HepG2 (cell line): ENCODE results near the gene ICAM2. TPM values are rescaled to one million over a fixed set of nuclear protein-coding genes. Genes with fewer than 3 reads are reported as not detected.

Experiments
- ATAC-seq: fragments of 200-7000 bp; cut with Tn5 transposase; 3 replicates; pipeline ENCODE4 v1.9.1; 2020; ENCODE audit warnings: mild to moderate bottlenecking, moderate library complexity
- BruUV-seq: library from RNA; stranded (reverse); fragments of 400-500 nt; replicated peaks from 2 replicates; lab custom pipeline; 2021; lab: Mats Ljungman, UMichigan
- CTCF ChIA-PET: fragments of 300-600 bp; formaldehyde crosslinking; extraction: SDS; loops from one replicate; lab custom pipeline; 2021; ENCODE audit warnings: low total read pairs, inconsistent platforms, low intra/inter-chr PET ratio; lab: Yijun Ruan, JAX
- POLR2A ChIA-PET: fragments of 350-600 bp; sonication (Branson Sonifier 250); formaldehyde crosslinking; loops from one replicate; lab custom pipeline; 2020; ENCODE audit warnings: antibody characterized with exemption, inconsistent platforms; lab: Yijun Ruan, JAX
- DNase-seq: peaks from one replicate; pipeline ENCODE4 v3.0.0-alpha.2; 2015; ENCODE audit warnings: low spot score
- FAIRE-seq: peaks from 3 replicates; lab custom pipeline; 2011; peaks lifted over from hg19 to GRCh38; lab: Jason Lieb, UNC
- H2AFZ ChIP-seq: one replicate; pipeline ENCODE4 v1.6.1; 2011; ENCODE audit warnings: low read length, inconsistent platforms
- H3K27ac ChIP-seq: fragments of 300-600 bp; 3 replicates; pipeline ENCODE4 v1.8.0; 2011; ENCODE audit warnings: mixed run types, mild to moderate bottlenecking, mixed read lengths, low read length, inconsistent platforms; ENCODE audit not compliant: insufficient read depth; ENCODE audit errors: extremely low read length
- H3K27me3 ChIP-seq, 2 experiments: fragments of 200-600 bp in 1 of 2; 2 replicates in 1 of 2; 3 replicates in 1 of 2; pipeline versions ENCODE4 v1.6.0 to v1.8.0; 2011; ENCODE audit warnings: low read length in 2 of 2, mild to moderate bottlenecking in 2 of 2, moderate library complexity in 2 of 2, inconsistent platforms in 1 of 2; ENCODE audit not compliant: insufficient read depth in 2 of 2, control insufficient read depth in 1 of 2
- H3K36me3 ChIP-seq, 2 experiments: fragments of 200-600 bp in 1 of 2; replicated peaks in 1 of 2; 2 replicates in 1 of 2; 3 replicates in 1 of 2; pipeline versions ENCODE4 v1.5.1 to v1.8.0; 2011; ENCODE audit warnings: low read length in 2 of 2, inconsistent platforms in 1 of 2; ENCODE audit not compliant: insufficient read depth in 2 of 2, control insufficient read depth in 1 of 2
- H3K4me1 ChIP-seq: 2 replicates; pipeline ENCODE4 v1.5.1; 2012; ENCODE audit warnings: low read length, inconsistent platforms; ENCODE audit not compliant: insufficient read depth
- H3K4me2 ChIP-seq: 2 replicates; pipeline ENCODE4 v1.6.0; 2011; ENCODE audit warnings: low read depth, low read length, inconsistent platforms
- H3K4me3 ChIP-seq, 3 experiments: fragments of 200-600 bp in 1 of 3; sonication (generic), shearing (Covaris generic) in 1 of 3; replicated peaks in 1 of 3; 2 replicates each; pipeline ENCODE4 v1.5.1; 2011 to 2016; ENCODE audit warnings: low read length in 3 of 3, inconsistent platforms in 2 of 3, low read depth in 2 of 3, mild to moderate bottlenecking in 2 of 3, control low read depth in 1 of 3, mixed read lengths in 1 of 3; ENCODE audit not compliant: insufficient read depth in 1 of 3
- H3K79me2 ChIP-seq: one replicate; pipeline ENCODE4 v1.6.1; 2011; ENCODE audit warnings: low read length, inconsistent platforms; ENCODE audit not compliant: insufficient read depth
- H3K9ac ChIP-seq: 2 replicates; pipeline ENCODE4 v1.6.0; 2011; ENCODE audit warnings: mild to moderate bottlenecking, low read depth, low read length, inconsistent platforms; ENCODE audit not compliant: insufficient read depth
- H3K9me3 ChIP-seq: 2 replicates; pipeline ENCODE4 v1.5.1; 2012; ENCODE audit warnings: mild to moderate bottlenecking, low read length
- H4K20me1 ChIP-seq: 2 replicates; pipeline ENCODE4 v1.6.0; 2011; ENCODE audit warnings: inconsistent platforms, mild to moderate bottlenecking, low read length, moderate library complexity; ENCODE audit not compliant: insufficient read depth
- ARNTL ChIP-seq: sonication (generic); formaldehyde crosslinking; IDR thresholded peaks from 2 replicates; pipeline ENCODE4 v1.4.0; 2020; ENCODE audit warnings: mild to moderate bottlenecking, missing genetic modification reagents
- ATF5 ChIP-seq: sonication (generic); formaldehyde crosslinking; IDR thresholded peaks from 2 replicates; pipeline ENCODE4 v1.4.0; 2020; ENCODE audit warnings: mild to moderate bottlenecking, low read depth, missing genetic modification reagents
- MTF2 ChIP-seq: sonication (generic); formaldehyde crosslinking; IDR thresholded peaks from 2 replicates; pipeline ENCODE4 v1.5.0; 2020; ENCODE audit warnings: missing genetic modification reagents, borderline replicate concordance
- NFE2L1 ChIP-seq: sonication (generic); formaldehyde crosslinking; IDR thresholded peaks from 2 replicates; pipeline ENCODE4 v1.4.0; 2020; ENCODE audit warnings: missing genetic modification reagents, mild to moderate bottlenecking, borderline replicate concordance
- SMC3 ChIP-seq: IDR thresholded peaks from 2 replicates; pipeline ENCODE4 v1.6.1; 2011; ENCODE audit warnings: low read length, improper control_type of control experiment
- THAP9 ChIP-seq: sonication (generic); formaldehyde crosslinking; IDR thresholded peaks from 2 replicates; pipeline ENCODE4; 2020; ENCODE audit warnings: missing genetic modification reagents, mild to moderate bottlenecking, borderline replicate concordance
- ZNF367 ChIP-seq: sonication (generic); formaldehyde crosslinking; IDR thresholded peaks from 2 replicates; pipeline ENCODE4 v1.4.0; 2020; ENCODE audit warnings: missing genetic modification reagents, borderline replicate concordance
- ZNF687 ChIP-seq: sonication (generic); formaldehyde crosslinking; IDR thresholded peaks from 2 replicates; pipeline ENCODE4 v1.5.1; 2020; ENCODE audit warnings: mild to moderate bottlenecking, missing genetic modification reagents, moderate library complexity
- ZSCAN12 ChIP-seq: sonication (generic); formaldehyde crosslinking; IDR thresholded peaks from 2 replicates; pipeline ENCODE4 v1.9.0; 2021; ENCODE audit warnings: mild to moderate bottlenecking, missing genetic modification reagents
- ZSCAN25 ChIP-seq: sonication (generic); formaldehyde crosslinking; IDR thresholded peaks from 2 replicates; pipeline ENCODE4 v1.8.0; 2022; ENCODE audit warnings: mild to moderate bottlenecking, missing genetic modification reagents
- WGBS: methylation state at CpG from one replicate; pipeline ENCODE4 v1.1.6; 2017; ENCODE audit warnings: low lambda C conversion rate; 5-methylcytosine and 5-hydroxymethylcytosine counted together
- in situ Hi-C: cut with HindIII; loops from 2 replicates; pipeline ENCODE4 v1.10.0; 2017; ENCODE audit warnings: low pct_unique_long_range_greater_than_20kb; ENCODE audit not compliant: extremely low pct_ligation_motif_present
- intact Hi-C: fragments of 100-400 bp; cut with micrococcal nuclease; formaldehyde crosslinking; loops from one replicate; pipeline ENCODE4 v1.10.0; 2022; ENCODE audit not compliant: unreplicated experiment
- polyA plus RNA-seq, 8 experiments: library from polyadenylated mRNA; depleted of rRNA in 3 of 8; stranded (reverse) in 7 of 8; unstranded in 1 of 8; fragments of >200 nt; fragmentation: Illumina TruSeq in 4 of 8; extraction: Trizol in 4 of 8; gene quantifications; 2 replicates each; pipeline versions ENCODE4 v1.2.1 to v1.2.3, GENCODE V29; 2011 to 2016; ENCODE audit warnings: low read depth in 4 of 8, missing spikeins in 1 of 8, mixed read lengths in 1 of 8; ENCODE audit not compliant: insufficient read depth in 1 of 8
- total RNA-seq, 5 experiments: library from RNA; depleted of rRNA; stranded (reverse); fragments of >200 nt; fragmentation: Illumina TruSeq; extraction: Trizol; gene quantifications; 2 replicates each; pipeline ENCODE4 v1.2.3, GENCODE V29; 2016; ENCODE audit warnings: low read depth in 1 of 5

Gene ICAM2
- total and polyA plus RNA-seq, 2 of the 13 experiments (the other 11 are each of a cell fraction or from before 2014, with no cell fraction given) = 10.9 to 20.8 TPM

DNA sequence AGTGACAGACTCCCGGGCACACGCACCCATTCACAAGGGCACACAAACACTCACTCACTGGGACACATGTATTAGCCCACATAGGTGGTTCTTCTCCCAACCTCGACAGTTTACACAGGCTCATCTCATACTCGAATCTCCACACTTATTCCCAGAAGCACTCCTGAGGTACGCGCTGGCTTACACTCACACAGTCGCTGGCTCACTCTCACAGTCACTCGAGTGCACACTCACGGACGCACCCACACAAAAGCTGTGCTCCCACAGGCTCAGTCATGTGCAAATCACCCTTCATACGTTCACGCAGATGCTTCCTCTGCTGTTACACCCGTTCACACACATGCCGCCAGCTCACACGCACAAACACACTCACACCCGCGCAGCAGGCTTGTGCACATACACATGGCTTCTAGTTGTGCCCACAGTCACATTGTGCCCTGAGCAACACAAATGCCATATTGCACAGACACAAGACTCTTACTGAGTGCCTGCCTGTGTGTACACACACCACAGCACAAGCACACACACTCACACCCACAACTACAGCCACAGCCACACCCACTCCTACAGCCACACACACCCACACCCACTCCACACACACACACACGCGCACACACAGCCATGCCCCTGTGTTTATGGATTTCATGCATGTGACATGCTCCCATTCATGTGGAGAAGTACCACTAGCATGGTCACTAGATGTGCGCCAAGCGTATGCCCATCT is 30.6 kb downstream of the ICAM2 start (continued):
- TF ChIP-seq THAP9 (CRISPR knock-in tag) (peak; percentile 25; the same call in 1 of the 2 replicates), ZNF367 (CRISPR knock-in tag) (no peak), NFE2L1 (0 out of 2 replicates have a peak, but pooled peaks have one; percentile 62), SMC3 (0 out of 2 replicates have a peak, but pooled peaks have one; percentile 0)
- TF ChIP-seq, all 625 proteins: peak for 7

DNA sequence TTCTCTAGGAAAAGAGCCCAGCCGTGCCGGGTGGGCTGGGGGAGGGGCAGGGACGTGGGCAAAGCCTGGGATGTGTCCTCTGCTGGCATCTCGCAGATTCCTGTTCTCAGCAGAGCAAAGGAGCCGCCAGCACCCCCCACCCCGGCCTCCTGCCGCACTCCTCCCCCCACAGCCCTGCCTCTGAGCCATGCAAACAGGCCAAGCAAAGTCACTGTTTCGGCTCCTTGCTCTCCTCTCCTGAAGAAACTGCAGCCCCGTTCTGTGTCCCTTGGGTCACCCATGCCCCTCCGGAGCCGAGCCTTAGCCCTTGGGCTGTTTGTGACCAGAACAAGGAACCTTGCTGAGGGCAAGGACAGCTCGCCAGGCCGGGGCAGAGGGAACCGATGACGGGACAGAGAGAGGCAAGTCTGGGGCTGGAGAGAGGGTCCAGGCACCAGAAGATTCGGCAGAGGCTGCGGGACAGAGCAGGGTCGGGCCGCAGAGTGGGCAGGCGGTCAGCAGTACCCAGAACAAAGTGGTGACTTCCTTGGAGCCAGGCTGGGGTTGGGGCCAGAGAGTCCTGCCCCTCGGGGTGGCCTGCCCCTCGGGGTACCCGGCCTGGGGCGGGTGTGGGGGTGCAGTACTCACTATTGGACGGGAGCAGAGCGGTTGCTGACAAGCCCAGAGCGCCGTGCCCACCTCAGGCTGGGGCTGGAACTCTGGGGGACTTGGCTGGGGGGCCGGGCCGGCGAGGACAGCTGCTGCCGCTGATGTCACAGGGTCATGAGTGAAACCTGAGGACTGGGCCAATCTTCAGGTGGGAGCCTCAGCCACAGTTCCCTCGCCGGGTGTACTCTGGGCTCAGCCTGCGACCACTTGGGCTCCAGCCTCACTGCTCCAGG is 31.5 kb downstream of the ICAM2 start:
- H3K9me3 ChIP-seq = no peaks in the 10 kb centered on the region
- DNase-seq (no peak), ATAC-seq (peak; percentile 25), FAIRE-seq (no peak)
- H4K20me1 ChIP-seq = no peaks in the 10 kb centered on the region
- H3K27ac ChIP-seq = no peak overlapping the region
- no TSS peak for BruUV-seq
- H3K4me3 ChIP-seq = peak overlapping the region in 2 of 3 experiments; percentile 31 to 34; a peak in 2 of 6 replicates
- in situ Hi-C loops (no loop called here), intact Hi-C loops (no loop called here)
- H2AFZ ChIP-seq = no peak overlapping the region
- no peaks in the 10 kb centered on the region for H3K79me2 ChIP-seq
- H3K4me1 ChIP-seq = peaks cover 27% of the 10 kb centered on the region
- H3K36me3 ChIP-seq = no peaks in the 10 kb centered on the region
- H3K4me2 ChIP-seq = peak overlapping the region; percentile 57
- CTCF ChIA-PET = interaction anchor here (0.9 kb wide), 1 partner anchor 77 kb away, joined by 3 read pairs; no protein-coding TSS in a partner anchor
- H3K9ac ChIP-seq = no peak overlapping the region
- POLR2A ChIA-PET = no interaction called here
- WGBS = 25% methylated on average over 31 of the region's 35 CpGs
- H3K27me3 ChIP-seq = peaks cover 19 to 55% of the 10 kb centered on the region in 2 experiments; a peak in 4 of 5 replicates
- TF ChIP-seq ZSCAN25 (CRISPR knock-in tag) = 0 out of 2 replicates have a peak, but pooled peaks have one; percentile 13
- TF ChIP-seq MTF2 (CRISPR knock-in tag) = peak; percentile 32; the same call in 1 of the 2 replicates
- TF ChIP-seq ZNF687 (CRISPR knock-in tag) = peak; percentile 32; the same call in 1 of the 2 replicates
- TF ChIP-seq ARNTL (CRISPR knock-in tag) = no peak
- TF ChIP-seq ATF5 (CRISPR knock-in tag) = no peak
- no peak for TF ChIP-seq ZSCAN12 (CRISPR knock-in tag)
